GM18499 (cell line): ENCODE data around the gene PRRX1.

Experiments used
- ATAC-seq: cut with Tn5 transposase; IDR thresholded peaks from one replicate; pipeline ENCODE4 v1.9.1; 2021; ENCODE audit warnings: moderate number of reproducible peaks; ENCODE audit not compliant: insufficient read depth, unreplicated experiment

Gene PRRX1

GRCh38 chr1:170711682-170712081 is 47.8 kb downstream of the PRRX1 start:
- no peak for ATAC-seq

- ATAC-seq, result no peak
These were observed 50.2 kb downstream of the PRRX1 start for GRCh38 chr1:170714163-170714562.

- ATAC-seq, result no peak
These were observed 51.0 kb downstream of the PRRX1 start for GRCh38 chr1:170714938-170715337.

GRCh38 chr1:170716835-170717429 is 53.0 kb downstream of the PRRX1 start:
- ATAC-seq, result no peak

- no peak for ATAC-seq
These were observed 56.7 kb downstream of the PRRX1 start for GRCh38 chr1:170720661-170721060.

- no peak for ATAC-seq
These were observed 57.7 kb downstream of the PRRX1 start for GRCh38 chr1:170721621-170722020.

- ATAC-seq, result no peak
These were observed 59.6 kb downstream of the PRRX1 start for GRCh38 chr1:170723518-170723917.

- ATAC-seq, result no peak
These were observed 61.4 kb downstream of the PRRX1 start for GRCh38 chr1:170725326-170725725.

GRCh38 chr1:170727963-170728362 is 64.0 kb downstream of the PRRX1 start:
- ATAC-seq, result no peak

- ATAC-seq, result no peak
These were observed 65.5 kb downstream of the PRRX1 start for GRCh38 chr1:170729225-170730002.

GRCh38 chr1:170730014-170730413 is 66.1 kb downstream of the PRRX1 start:
- no peak for ATAC-seq

GRCh38 chr1:170730438-170730837 is 66.5 kb downstream of the PRRX1 start:
- no peak for ATAC-seq

GRCh38 chr1:170731566-170732251 is 67.8 kb downstream of the PRRX1 start:
- ATAC-seq, result no peak

- ATAC-seq, result no peak
These were observed 68.3 kb downstream of the PRRX1 start for GRCh38 chr1:170732252-170732588.

- ATAC-seq, result no peak
These were observed 70.7 kb downstream of the PRRX1 start for GRCh38 chr1:170734412-170735175.

- no peak for ATAC-seq
These were observed 71.7 kb downstream of the PRRX1 start for GRCh38 chr1:170735366-170736263.

- no peak for ATAC-seq
These were observed 75.9 kb downstream of the PRRX1 start for GRCh38 chr1:170739803-170740202.

GRCh38 chr1:170741678-170742077 is 77.7 kb downstream of the PRRX1 start:
- no peak for ATAC-seq

- ATAC-seq, result no peak
These were observed 78.7 kb downstream of the PRRX1 start for GRCh38 chr1:170742600-170742999.

GRCh38 chr1:170743083-170743482 is 79.2 kb downstream of the PRRX1 start:
- ATAC-seq, result no peak
